T-helper 2 cell (primary cell): ENCODE measurements around the gene DNAJB8.

Experiments used
- DNase-seq, 5 experiments: peaks; one replicate each; pipeline versions ENCODE4 v3.0.0 to v3.0.0-alpha.2; 2012 to 2022

The DNAJB8 gene

DNA sequence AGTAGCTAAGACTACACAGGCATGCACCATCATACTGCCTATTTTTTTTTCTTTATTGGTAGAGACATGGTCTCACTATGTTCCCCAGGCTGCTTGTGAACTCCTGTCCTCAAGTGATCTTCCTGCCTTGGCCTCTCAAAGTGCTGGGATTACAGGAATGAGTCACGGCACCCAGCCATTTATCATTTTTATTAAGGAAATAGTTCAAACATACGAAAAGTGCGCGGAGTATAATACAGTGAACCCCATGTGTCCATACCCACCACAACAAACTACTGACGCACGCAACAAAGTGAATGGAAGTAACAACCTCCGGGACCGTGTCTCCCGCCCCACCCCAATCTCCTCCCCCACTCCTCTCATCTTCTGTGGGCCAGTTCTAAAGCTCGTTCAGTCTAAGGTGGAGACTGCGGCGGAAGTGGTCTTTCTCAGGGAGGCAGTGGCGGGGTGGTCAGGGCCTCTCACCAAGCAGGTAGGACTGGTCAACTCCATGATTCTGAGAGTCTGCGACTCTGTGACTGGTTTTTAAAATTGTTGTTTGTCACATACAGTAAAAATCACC lies 42.1 kb downstream of the DNAJB8 start:
- no peak for DNase-seq

DNA sequence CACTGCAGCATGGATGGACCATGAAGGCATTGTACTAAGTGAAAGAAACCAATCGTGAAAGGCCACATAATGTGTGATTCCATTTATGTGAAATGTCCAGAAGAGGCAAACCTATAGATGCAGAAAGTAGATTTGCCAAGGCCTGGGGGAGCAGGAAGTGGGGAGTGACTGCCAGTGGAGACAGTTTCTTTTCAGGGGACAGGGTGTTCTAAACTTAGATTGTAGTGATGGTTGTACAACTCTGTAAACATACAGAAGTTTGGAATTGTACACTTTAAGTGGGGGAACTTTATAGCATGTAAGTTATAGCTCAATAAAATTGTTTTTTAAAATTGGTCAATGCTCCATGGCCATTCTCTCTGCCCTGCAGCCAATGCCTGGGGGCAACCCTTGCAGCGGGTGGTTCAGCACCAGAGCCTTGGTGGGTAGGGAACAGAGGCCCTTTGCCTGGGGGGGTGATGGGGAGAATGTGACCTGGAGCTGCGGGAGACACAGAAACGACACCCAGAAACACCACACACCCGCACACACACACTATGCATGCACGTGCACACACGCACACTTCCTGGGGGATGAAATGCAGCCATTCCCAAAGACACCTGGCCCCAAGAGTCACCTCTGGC lies 43.1 kb downstream of the DNAJB8 start:
- DNase-seq, result no peak

DNA sequence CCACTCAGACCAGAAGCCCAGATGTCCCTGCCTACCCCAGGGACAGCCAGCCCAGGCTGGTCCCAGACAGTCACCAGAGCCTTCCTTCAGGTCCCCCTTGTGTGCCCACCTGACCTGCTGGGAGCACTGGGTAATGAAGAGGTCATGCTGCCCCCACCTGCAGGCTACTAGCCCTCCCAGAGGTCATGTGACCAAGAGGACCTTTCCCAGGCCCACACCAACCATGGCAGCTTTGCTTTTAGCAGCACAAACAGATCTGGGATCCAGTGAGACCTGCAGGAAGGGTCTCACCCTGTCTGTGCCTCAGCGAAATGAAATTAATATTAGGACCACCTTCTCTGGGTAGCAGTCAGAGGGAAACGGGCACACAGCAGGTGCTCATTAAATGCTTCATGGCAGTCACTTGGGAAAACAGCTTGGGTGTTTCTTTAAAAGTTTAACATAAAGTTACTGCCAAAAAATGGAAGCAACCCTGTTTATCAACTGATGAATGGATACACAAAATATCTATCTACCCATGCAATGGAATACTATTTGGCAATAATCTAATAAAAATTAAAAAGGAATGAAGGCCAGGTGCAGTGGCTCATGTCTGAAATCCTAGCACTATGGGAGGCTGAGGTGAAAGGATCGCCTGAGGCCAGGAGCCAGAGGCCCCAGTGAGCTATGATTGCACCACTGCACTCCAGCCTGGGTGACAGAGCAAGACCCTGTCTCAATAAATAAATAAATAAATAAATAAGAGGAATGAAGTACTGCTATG lies 43.7 kb downstream of the DNAJB8 start:
- no peak for DNase-seq

DNA sequence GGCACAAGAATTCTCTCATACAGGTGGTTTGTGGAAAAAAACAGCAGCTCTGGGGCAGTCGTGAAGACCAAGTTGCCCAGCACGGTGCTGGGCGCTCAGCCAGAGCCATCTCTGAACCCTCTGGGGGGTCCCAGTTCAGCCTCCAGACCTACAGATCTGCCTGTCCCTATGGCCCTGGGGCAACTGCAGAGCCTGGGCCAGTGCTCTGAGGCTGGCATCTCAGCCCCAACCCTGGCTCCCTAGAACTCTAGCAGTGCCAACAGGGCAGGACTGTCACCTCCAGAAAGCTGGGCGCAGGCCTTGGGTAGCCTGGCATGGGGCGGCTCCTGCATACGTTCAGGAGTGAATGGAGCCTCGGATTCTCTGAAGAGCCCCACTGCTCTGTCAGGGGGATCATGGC lies 44.7 kb downstream of the DNAJB8 start:
- DNase-seq, result no peak

DNA sequence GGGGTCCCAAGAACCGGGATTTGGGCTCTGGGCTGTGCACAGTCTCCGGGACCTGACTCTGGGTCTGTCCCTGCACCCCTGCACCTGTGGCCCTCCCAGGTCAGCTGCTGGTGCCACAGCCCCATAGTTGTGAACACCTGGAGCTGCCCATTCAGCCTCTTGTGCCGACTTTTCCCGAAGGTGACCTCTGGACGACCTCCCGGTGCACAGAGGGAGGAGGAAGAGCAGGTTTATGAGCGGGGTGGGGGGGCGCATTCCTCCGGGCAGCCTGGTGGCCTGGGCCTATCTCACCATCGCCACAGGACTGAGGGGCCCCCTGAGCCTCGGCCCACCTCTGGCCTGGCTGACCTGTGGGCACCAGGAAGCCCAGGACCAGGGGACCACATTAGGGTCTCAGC lies 45.3 kb downstream of the DNAJB8 start:
- DNase-seq, result no peak

DNA sequence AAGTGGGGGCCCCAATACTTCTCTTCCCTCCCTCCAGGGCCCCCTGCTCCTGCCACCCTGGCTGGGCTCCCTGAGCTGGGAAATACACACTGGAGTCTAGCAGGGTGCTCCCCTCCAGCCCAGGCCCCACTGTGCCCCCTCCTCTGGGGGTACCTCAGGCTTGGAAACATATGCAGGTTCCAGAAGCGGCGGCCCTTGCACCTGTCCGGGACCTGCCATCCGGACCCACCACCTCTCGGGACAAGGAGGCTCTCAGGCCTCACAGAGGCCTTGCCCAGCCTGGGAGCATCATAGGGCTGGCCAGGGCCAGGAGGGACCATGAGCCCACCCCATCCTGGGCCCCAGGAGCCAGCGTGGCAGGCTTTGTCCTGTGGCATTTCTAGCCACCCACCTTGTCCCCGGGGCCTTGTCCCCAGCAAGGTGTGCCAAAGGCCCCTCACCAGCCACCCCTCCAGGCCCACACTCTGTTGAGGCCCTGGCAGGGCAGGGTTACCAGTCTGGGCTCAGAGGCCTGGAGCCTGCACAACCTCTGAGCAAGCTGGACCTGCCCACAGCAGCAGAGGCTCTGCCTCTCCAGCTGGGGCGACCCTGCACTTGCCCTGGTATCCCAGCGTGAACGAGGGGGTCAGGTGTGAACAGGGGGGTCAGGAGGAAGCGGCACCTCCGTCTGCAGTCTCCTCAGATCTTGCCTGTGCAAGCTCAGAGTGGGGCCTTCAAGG lies 45.8 kb downstream of the DNAJB8 start:
- no peak for DNase-seq

DNA sequence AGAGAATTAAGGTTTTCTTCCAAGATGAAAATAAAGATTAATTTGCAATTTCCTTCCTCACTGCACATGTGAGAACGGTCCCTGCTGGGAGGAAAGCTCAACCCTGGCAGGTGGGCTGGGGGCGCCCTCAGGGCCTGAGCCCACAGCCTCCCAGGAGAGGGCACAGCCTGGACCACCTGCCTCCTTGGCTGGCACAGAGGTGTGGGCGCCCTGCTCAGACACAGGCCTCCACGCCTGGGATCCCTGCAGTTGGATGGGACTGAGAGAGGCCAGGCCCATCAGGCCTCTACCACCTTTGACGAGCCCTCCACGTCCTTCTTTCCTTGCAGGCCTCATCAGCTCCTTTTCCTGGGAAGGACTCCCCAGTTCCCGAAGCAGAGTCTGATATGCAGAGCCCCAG lies 46.4 kb downstream of the DNAJB8 start:
- no peak for DNase-seq

DNA sequence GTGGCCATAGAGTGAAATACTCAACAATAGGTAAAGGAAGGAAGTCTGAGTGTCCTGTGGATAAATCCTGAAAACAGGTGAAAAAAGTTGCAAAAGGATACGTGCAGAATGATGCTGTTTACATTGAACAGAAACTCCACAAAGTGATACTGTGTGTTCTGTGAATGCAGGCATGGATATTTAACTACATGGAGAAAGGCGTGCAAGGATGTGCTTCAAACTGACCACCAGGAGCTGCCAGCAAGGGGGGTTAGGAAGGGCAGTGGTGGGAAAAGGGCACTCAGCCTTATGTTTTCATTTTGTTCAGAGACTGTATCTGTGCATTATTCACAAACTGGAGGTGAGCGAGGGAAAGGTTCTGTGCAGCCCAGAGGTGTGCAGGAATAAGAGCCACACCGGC lies 47.4 kb downstream of the DNAJB8 start:
- no peak for DNase-seq

DNA sequence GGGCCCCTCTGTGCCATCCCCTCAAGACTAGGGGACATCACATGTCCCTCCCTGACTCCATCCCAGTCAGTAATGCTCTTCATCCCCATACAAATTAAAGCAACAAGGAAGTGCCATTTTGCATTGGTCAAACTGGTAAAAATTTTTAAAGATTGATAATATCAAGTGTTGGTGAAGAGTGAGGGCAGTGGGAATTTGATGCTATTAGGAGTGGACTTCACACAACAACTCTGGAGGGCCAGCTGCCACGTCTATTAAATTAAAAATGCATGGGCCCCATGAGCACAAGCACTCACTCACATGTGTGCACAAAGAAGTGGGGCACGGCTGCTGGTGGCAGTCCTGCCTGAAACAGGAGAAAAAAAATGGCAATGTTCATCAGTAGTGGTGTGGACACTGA lies 47.8 kb downstream of the DNAJB8 start:
- DNase-seq, result no peak

DNA sequence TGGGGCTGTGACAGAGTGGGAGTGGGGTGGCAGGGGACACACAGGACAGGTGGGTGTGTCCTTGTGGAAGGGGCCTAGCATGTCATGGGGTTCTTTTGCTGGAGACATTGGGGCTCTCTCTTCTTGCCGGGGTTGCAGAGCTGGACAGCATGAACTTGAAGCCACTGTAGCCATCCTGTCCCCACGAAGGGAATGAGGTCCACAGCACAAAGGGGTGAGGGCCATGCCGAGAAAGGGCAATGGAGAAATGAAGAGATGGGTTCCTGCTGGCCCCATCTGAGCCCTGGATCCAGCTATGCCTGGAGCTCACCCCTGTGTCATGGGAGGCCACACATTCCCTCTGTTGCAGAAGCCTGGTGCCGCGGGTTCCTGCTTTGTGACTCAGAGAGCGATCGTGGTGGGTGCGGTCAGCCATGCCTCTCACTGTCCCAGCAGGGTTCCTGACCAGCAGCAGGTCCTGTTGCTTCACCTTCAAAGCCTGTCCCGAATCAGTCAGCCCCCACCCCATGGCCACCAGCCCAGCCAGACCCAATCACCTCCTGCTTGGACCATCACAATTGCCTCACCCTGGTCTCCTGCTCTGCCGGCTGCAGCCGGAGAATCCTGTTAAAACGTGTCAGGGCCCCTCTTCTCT lies 50.0 kb downstream of the DNAJB8 start:
- no peak for DNase-seq

DNA sequence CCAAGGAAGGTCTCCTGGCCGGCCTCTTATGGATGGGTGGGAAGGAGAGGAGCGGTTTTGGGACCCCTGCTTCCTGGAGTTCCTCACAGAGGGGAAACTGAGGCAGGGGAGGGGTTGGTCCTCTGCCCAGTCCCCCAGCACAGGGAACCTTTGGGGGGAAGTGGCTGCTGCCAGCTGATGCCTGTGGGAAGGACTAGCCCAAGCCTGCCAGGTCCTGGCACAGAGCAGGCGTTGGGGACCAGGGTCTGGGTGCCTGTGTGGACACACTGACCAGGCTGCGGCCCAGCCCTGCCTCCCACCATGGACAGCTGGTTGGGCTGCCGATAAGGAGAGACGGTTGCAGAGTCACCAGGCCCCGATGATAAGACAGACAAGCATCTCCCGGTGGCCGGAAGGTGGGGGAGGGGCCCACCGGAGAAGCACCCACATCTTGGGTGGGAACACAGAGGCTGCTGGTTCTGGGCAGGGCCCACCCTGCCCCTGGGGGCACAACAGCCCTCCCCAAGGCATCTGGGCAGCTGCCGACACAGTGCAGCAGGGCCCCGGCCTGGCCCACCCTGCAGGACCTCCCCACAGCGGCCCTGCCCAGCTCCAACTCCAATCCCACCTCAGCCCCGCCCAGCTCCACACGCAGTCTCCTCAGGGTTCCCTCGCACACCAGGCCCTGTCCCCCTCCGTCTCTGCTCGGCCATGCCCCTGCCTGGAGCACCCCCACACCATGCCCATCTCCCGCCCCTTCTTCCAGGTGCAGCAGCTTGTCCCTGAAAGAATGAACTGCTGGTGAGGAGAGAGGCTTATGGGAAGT lies 50.7 kb downstream of the DNAJB8 start:
- DNase-seq, result no peak

DNA sequence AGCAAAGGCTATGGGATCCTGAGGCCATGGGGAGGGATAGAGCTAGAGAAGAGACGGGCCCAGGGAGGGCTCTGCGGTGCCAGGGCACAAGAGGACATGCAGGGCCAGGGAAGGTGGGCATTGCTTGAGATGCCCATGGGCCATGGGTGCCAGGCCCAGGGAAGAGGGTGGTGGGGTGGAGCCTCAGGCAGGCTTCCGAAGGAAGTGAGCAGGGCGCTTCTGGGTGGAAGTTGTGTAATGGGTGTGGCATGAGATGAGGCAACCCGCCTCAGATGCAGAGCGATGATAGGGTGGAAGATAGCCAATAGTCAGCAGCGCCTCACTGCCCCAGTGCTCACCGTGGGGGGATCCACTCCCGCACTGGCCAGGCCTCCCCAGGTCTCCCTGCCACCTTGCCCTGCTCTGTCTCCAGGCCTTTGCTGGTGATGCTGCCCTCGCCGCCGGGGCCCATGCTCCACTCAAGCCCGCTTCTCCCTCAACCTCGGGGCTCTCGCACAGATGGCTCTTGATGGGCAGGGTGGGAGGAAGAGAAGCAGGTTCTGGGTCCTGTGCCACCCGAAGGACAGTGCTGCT lies 51.4 kb downstream of the DNAJB8 start:
- no peak for DNase-seq

DNA sequence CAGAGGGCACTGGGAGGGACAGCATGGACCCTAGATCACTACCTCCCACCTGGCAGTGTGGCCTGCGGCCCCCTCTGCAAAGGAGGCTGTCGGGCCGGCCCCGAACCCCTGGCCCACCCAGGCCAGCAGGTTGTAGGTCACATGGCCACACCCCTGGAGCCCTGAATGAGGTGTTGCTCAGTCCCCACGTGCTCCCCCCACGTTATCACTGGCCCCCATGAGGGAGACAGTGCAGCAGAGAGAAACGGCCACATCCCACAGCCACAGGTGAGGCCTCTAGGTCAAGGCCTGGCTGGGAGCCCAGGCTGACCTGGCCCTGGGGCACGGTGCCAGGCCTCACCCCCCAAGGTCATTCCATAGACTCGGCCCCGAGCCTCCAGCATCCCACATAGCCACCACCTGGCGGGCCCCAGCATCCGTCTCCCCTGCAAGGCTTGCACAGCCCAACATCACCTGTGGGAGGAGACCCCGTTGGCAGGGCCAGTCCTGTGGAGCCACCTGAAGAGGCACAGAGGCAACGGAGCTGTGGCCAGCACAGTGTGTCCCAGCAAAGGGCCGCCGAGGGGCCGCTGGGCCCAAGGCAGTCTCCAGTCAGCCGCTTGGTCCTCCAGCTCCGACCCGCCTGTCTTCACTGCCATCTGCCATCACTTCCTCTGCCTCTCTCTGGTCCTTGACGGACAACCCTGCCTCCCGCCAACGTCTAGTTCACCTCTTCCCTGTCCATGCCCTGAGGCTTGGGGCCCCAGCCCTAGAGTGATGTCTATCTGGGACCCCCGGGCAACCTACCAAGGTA lies 53.1 kb downstream of the DNAJB8 start:
- no peak for DNase-seq

DNA sequence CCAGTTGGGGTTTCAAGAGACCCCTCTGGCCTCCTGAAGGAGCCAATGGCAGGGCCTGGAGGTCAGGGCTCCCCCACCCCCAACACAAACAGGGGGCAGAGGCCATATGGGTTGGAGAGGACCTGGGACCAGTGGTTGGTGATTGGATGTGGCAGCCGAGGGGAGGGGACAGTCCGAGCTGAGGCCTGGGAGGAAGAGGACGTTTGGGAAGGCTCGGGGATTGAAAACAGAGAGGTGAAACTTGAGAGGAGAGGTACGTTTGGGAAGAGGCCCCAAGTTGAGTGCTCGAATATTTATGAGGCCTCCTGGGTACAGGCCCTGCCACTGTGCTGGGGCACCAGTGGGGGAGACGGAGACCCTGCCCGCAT lies 53.7 kb downstream of the DNAJB8 start:
- DNase-seq, result no peak
